Stimulated activated CD4-positive, alpha-beta T cell treated with anti-CD3 and anti-CD28 coated beads, Interleukin-15, amount 100 ng/mL, for 24 hours (primary cell): ENCODE data around the gene VPS13D.
"Not testable (repeated sequence)": the region's sequence is repeated elsewhere in the genome, so short reads cannot be mapped to it uniquely, and the experiment has no call there.

Experiments used
- DNase-seq: peaks from one replicate; pipeline ENCODE4 v3.0.0-alpha.2; 2020

Gene VPS13D

GRCh38 chr1:12294076-12294475 is 64.2 kb downstream of the VPS13D start:
- DNase-seq: no peak

- DNase-seq: no peak
These were observed 66.2 kb downstream of the VPS13D start for GRCh38 chr1:12296016-12296415.

GRCh38 chr1:12296623-12297022 is 66.8 kb downstream of the VPS13D start:
- DNase-seq: no peak

GRCh38 chr1:12300706-12301105 is 70.9 kb downstream of the VPS13D start:
- DNase-seq: no peak

- DNase-seq: no peak
These were observed 71.8 kb downstream of the VPS13D start for GRCh38 chr1:12301518-12302237.

GRCh38 chr1:12302798-12303447 is 73.1 kb downstream of the VPS13D start:
- no peak for DNase-seq

- DNase-seq: no peak
These were observed 75.5 kb downstream of the VPS13D start for GRCh38 chr1:12305377-12305776.

- DNase-seq: no peak
These were observed 80.2 kb downstream of the VPS13D start for GRCh38 chr1:12309783-12310742.

- no peak for DNase-seq
These were observed 84.6 kb downstream of the VPS13D start for GRCh38 chr1:12314333-12314903.

- no peak for DNase-seq
These were observed 85.3 kb downstream of the VPS13D start for GRCh38 chr1:12315146-12315545.

GRCh38 chr1:12316331-12316730 is 86.5 kb downstream of the VPS13D start:
- no peak for DNase-seq

- no peak for DNase-seq
These were observed 90.7 kb downstream of the VPS13D start for GRCh38 chr1:12320486-12320885.

GRCh38 chr1:12324423-12324822 is 94.6 kb downstream of the VPS13D start:
- DNase-seq: no peak

GRCh38 chr1:12324973-12325372 is 95.1 kb downstream of the VPS13D start:
- not testable (repeated sequence) for DNase-seq

GRCh38 chr1:12326986-12327385 is 97.2 kb downstream of the VPS13D start:
- no peak for DNase-seq

GRCh38 chr1:12327566-12327965 is 97.7 kb downstream of the VPS13D start:
- DNase-seq: no peak

GRCh38 chr1:12333036-12333785 is 103.4 kb downstream of the VPS13D start:
- no peak for DNase-seq

- no peak for DNase-seq
These were observed 106.0 kb downstream of the VPS13D start for GRCh38 chr1:12335815-12336214.

- DNase-seq: no peak
These were observed 106.6 kb downstream of the VPS13D start for GRCh38 chr1:12336413-12336812.

GRCh38 chr1:12338017-12338416 is 108.2 kb downstream of the VPS13D start:
- DNase-seq: no peak

- no peak for DNase-seq
These were observed 109.0 kb downstream of the VPS13D start for GRCh38 chr1:12338823-12339222.

- DNase-seq: no peak
These were observed 109.6 kb downstream of the VPS13D start for GRCh38 chr1:12339396-12339795.
